Naive thymus-derived CD4-positive, alpha-beta T cell (primary cell): Measurements from ENCODE around the gene ACOXL. TPM values are rescaled to one million over a fixed set of nuclear protein-coding genes. Genes with fewer than 3 reads are reported as not detected.

Experiments used
- ATAC-seq: fragments of 150-1000 bp; cut with Tn5 transposase; 2 replicates; pipeline ENCODE4 v1.10.0; 2021; ENCODE audit warnings: mild to moderate bottlenecking, moderate library complexity
- CTCF ChIA-PET: fragments of 350-600 bp; sonication (Branson Sonifier 250); formaldehyde crosslinking; loops from one replicate; lab custom pipeline; 2021; ENCODE audit warnings: antibody characterized with exemption; lab: Charles Lee
- POLR2A ChIA-PET: fragments of 350-600 bp; sonication (Branson Sonifier 250); formaldehyde crosslinking; loops from one replicate; lab custom pipeline; 2021; ENCODE audit warnings: antibody characterized with exemption, inconsistent platforms; lab: Charles Lee
- DNase-seq, 9 donors: peaks; one replicate each; pipeline versions ENCODE4 v3.0.0 to v3.0.0-alpha.2; 2020 to 2022; ENCODE audit warnings: mixed read lengths in 1 of 9
- H3K27ac ChIP-seq: one replicate; pipeline ENCODE4 v1.7.0; 2013; ENCODE audit warnings: mild to moderate bottlenecking, low read depth, low read length, moderate library complexity
- H3K27me3 ChIP-seq, 2 donors: one replicate each; pipeline ENCODE4 v1.7.0; 2013; ENCODE audit warnings: low read length in 2 of 2, mild to moderate bottlenecking in 2 of 2, moderate library complexity in 2 of 2; ENCODE audit not compliant: control insufficient read depth in 2 of 2, insufficient read depth in 2 of 2
- H3K36me3 ChIP-seq, 3 experiments: 1 replicate in 2 of 3; 2 replicates in 1 of 3; pipeline ENCODE4 v1.7.0; 2013; ENCODE audit warnings: low read length in 3 of 3, mild to moderate bottlenecking in 3 of 3, moderate library complexity in 1 of 3; ENCODE audit not compliant: insufficient read depth in 3 of 3, control insufficient read depth in 2 of 3
- H3K4me1 ChIP-seq, 2 donors: one replicate each; pipeline ENCODE4 v1.7.0; 2013; ENCODE audit warnings: low read length in 2 of 2, mild to moderate bottlenecking in 2 of 2, moderate library complexity in 1 of 2; ENCODE audit not compliant: control insufficient read depth in 2 of 2, insufficient read depth in 2 of 2
- H3K4me3 ChIP-seq: 2 replicates; pipeline ENCODE4 v1.7.0; 2013; ENCODE audit warnings: mild to moderate bottlenecking, low read length
- H3K9me3 ChIP-seq, 3 experiments: 1 replicate in 2 of 3; 2 replicates in 1 of 3; pipeline ENCODE4 v1.7.0; 2013; ENCODE audit warnings: low read length in 3 of 3; ENCODE audit not compliant: control insufficient read depth in 2 of 3
- H3K27ac Mint-ChIP-seq, 9 donors: one replicate each; pipeline ENCODE4 v1.8.0; 2020 to 2022; ENCODE audit warnings: mixed read lengths in 9 of 9, mild to moderate bottlenecking in 8 of 9, moderate library complexity in 5 of 9, inconsistent platforms in 2 of 9
- H3K27me3 Mint-ChIP-seq, 5 donors: one replicate each; pipeline ENCODE4 v1.8.0; 2021 to 2022; ENCODE audit warnings: mixed read lengths in 5 of 5, mild to moderate bottlenecking in 1 of 5
- H3K36me3 Mint-ChIP-seq, 5 donors: one replicate each; pipeline ENCODE4 v1.8.0; 2020 to 2022; ENCODE audit warnings: mixed read lengths in 5 of 5, mild to moderate bottlenecking in 3 of 5, inconsistent platforms in 1 of 5
- H3K4me1 Mint-ChIP-seq, 7 donors: one replicate each; pipeline ENCODE4 v1.8.0; 2020 to 2022; ENCODE audit warnings: mixed read lengths in 7 of 7, mild to moderate bottlenecking in 3 of 7, inconsistent platforms in 1 of 7
- H3K4me3 Mint-ChIP-seq, 10 donors: one replicate each; pipeline ENCODE4 v1.8.0; 2020 to 2022; ENCODE audit warnings: mild to moderate bottlenecking in 10 of 10, mixed read lengths in 10 of 10, moderate library complexity in 6 of 10, inconsistent platforms in 2 of 10
- H3K9me3 Mint-ChIP-seq, 11 donors: one replicate each; pipeline ENCODE4 v1.8.0; 2020 to 2022; ENCODE audit warnings: mixed read lengths in 11 of 11, mild to moderate bottlenecking in 4 of 11, inconsistent platforms in 1 of 11, moderate library complexity in 1 of 11
- intact Hi-C, 2 donors: fragments of 100-400 bp; cut with micrococcal nuclease; formaldehyde crosslinking; loops; one replicate each; pipeline ENCODE4 v1.15.1; 2023
- polyA plus RNA-seq, 2 donors: library from polyadenylated mRNA; unstranded; fragments of 300-500 nt; fragmentation: Illumina TruSeq; gene quantifications; one replicate each; pipeline ENCODE4 v1.2.3, GENCODE V29; 2021
- total RNA-seq, 6 experiments: library from RNA in 5 of 6; stranded (reverse) in 5 of 6; gene quantifications; 1 replicate in 5 of 6; 2 replicates in 1 of 6; pipeline ENCODE4 v1.2.3 and lab custom pipeline; 2021 to 2026

The ACOXL gene
- total and polyA plus RNA-seq, 7 experiments from 2014 or later = 0.29 TPM; not detected in 6

GRCh38 chr2:110875384-110875725, 143.0 kb downstream of the ACOXL start:
- H3K9me3 Mint-ChIP-seq = peaks cover 0 to 11% (median 0%) of the 10 kb centered on the region in 11 donors
- Histone ChIP-seq H3K4me3 (no peak overlapping the region), H3K4me1 (peaks cover 0 to 8% of the 10 kb centered on the region in 2 donors), H3K27ac (no peak overlapping the region), H3K9me3 (no peaks in the 10 kb centered on the region), H3K36me3 (no peaks in the 10 kb centered on the region), H3K27me3 (no peaks in the 10 kb centered on the region)
- POLR2A ChIA-PET = interaction anchor here (0.7 kb wide), 1 partner anchor 16 kb away, joined by 3 read pairs; no protein-coding TSS in a partner anchor
- H3K27me3 Mint-ChIP-seq = peaks cover 0 to 17% (median 3%) of the 10 kb centered on the region in 5 donors
- no peak overlapping the region for H3K4me3 Mint-ChIP-seq
- no peak for ATAC-seq
- peaks cover 5 to 39% (median 16%) of the 10 kb centered on the region in 7 donors for H3K4me1 Mint-ChIP-seq
- no peak for DNase-seq
- H3K36me3 Mint-ChIP-seq = peaks cover 0 to 11% (median 0%) of the 10 kb centered on the region in 5 donors
- no peak overlapping the region for H3K27ac Mint-ChIP-seq
- intact Hi-C loops = no loop called here
- CTCF ChIA-PET = no interaction called here

GRCh38 chr2:110876167-110876999, 144.0 kb downstream of the ACOXL start:
- no peak for DNase-seq
- POLR2A ChIA-PET = interaction anchor here (0.6 kb wide), 1 partner anchor 18 kb away, joined by 3 read pairs; no protein-coding TSS in a partner anchor
- H3K4me1 Mint-ChIP-seq = peaks cover 3 to 30% (median 16%) of the 10 kb centered on the region in 7 donors
- Histone ChIP-seq H3K27ac (no peak overlapping the region), H3K4me3 (no peak overlapping the region), H3K27me3 (no peaks in the 10 kb centered on the region), H3K4me1 (peaks cover 0 to 8% of the 10 kb centered on the region in 2 donors), H3K36me3 (no peaks in the 10 kb centered on the region), H3K9me3 (no peaks in the 10 kb centered on the region)
- peak overlapping the region in 1 of 9 donors; percentile 49 for H3K27ac Mint-ChIP-seq
- no peak for ATAC-seq
- intact Hi-C loops = no loop called here
- peak overlapping the region in 5 of 10 donors; percentile 59 to 76 (median 65) for H3K4me3 Mint-ChIP-seq
- CTCF ChIA-PET = no interaction called here
- peaks cover 0 to 20% (median 3%) of the 10 kb centered on the region in 5 donors for H3K27me3 Mint-ChIP-seq
- H3K36me3 Mint-ChIP-seq = peaks cover 0 to 13% (median 0%) of the 10 kb centered on the region in 5 donors
- H3K9me3 Mint-ChIP-seq = peaks cover 0 to 14% (median 0%) of the 10 kb centered on the region in 11 donors

- DNase-seq = no peak
- ChIA-PET POLR2A (interaction anchor here (0.6 to 1.0 kb wide), 2 partner anchors 19 kb away, joined by 3 read pairs; no protein-coding TSS in a partner anchor), CTCF (no interaction called here)
- intact Hi-C loops = no loop called here
- H3K27ac Mint-ChIP-seq = peak overlapping the region in 3 of 9 donors; percentile 54 to 63 (median 62)
- H3K27me3 Mint-ChIP-seq = peaks cover 0 to 28% (median 3%) of the 10 kb centered on the region in 5 donors
- H3K4me1 Mint-ChIP-seq = peaks cover 3 to 31% (median 16%) of the 10 kb centered on the region in 7 donors
- H3K27me3 ChIP-seq = no peaks in the 10 kb centered on the region
- H3K9me3 ChIP-seq = peaks cover 0 to 3% (median 0%) of the 10 kb centered on the region in 3 experiments
- peaks cover 0 to 21% (median 0%) of the 10 kb centered on the region in 5 donors for H3K36me3 Mint-ChIP-seq
- no peak overlapping the region for H3K4me3 ChIP-seq
- H3K4me3 Mint-ChIP-seq = peak overlapping the region in 9 of 10 donors; percentile 16 to 76 (median 65)
- H3K27ac ChIP-seq = no peak overlapping the region
- ATAC-seq = peak; percentile 24
- H3K36me3 ChIP-seq = no peaks in the 10 kb centered on the region
- H3K4me1 ChIP-seq = peaks cover 3 to 8% of the 10 kb centered on the region in 2 donors
- peaks cover 0 to 22% (median 1%) of the 10 kb centered on the region in 11 donors for H3K9me3 Mint-ChIP-seq
Measured at GRCh38 chr2:110877031-110877827, 144.9 kb downstream of the ACOXL start.

- peaks cover 3 to 8% of the 10 kb centered on the region in 2 donors for H3K4me1 ChIP-seq
- ATAC-seq = no peak
- peak overlapping the region in 1 of 9 donors; percentile 53 for H3K27ac Mint-ChIP-seq
- peaks cover 3 to 26% (median 13%) of the 10 kb centered on the region in 7 donors for H3K4me1 Mint-ChIP-seq
- H3K36me3 ChIP-seq = no peaks in the 10 kb centered on the region
- H3K27me3 Mint-ChIP-seq = peaks cover 0 to 35% (median 3%) of the 10 kb centered on the region in 5 donors
- intact Hi-C loops = no loop called here
- DNase-seq = no peak
- H3K4me3 ChIP-seq = no peak overlapping the region
- POLR2A ChIA-PET = interaction anchor here (1.0 kb wide), 1 partner anchor 20 kb away, joined by 3 read pairs; no protein-coding TSS in a partner anchor
- peaks cover 0 to 3% (median 0%) of the 10 kb centered on the region in 3 experiments for H3K9me3 ChIP-seq
- H3K4me3 Mint-ChIP-seq = no peak overlapping the region
- H3K9me3 Mint-ChIP-seq = peaks cover 0 to 22% (median 1%) of the 10 kb centered on the region in 11 donors
- CTCF ChIA-PET = no interaction called here
- no peaks in the 10 kb centered on the region for H3K27me3 ChIP-seq
- H3K36me3 Mint-ChIP-seq = peaks cover 0 to 21% (median 0%) of the 10 kb centered on the region in 5 donors
- no peak overlapping the region for H3K27ac ChIP-seq
Measured at GRCh38 chr2:110878150-110878549, 145.8 kb downstream of the ACOXL start.

- H3K27me3 ChIP-seq = no peaks in the 10 kb centered on the region
- Mint-ChIP-seq H3K9me3 (peaks cover 0 to 22% (median 1%) of the 10 kb centered on the region in 11 donors), H3K27me3 (peaks cover 0 to 58% (median 3%) of the 10 kb centered on the region in 5 donors), H3K27ac (no peak overlapping the region), H3K4me3 (no peak overlapping the region), H3K4me1 (peaks cover 3 to 16% (median 7%) of the 10 kb centered on the region in 7 donors), H3K36me3 (peaks cover 0 to 21% (median 0%) of the 10 kb centered on the region in 5 donors)
- H3K4me3 ChIP-seq = no peak overlapping the region
- peaks cover 3 to 7% of the 10 kb centered on the region in 2 donors for H3K4me1 ChIP-seq
- H3K9me3 ChIP-seq = peaks cover 0 to 3% (median 0%) of the 10 kb centered on the region in 3 experiments
- POLR2A ChIA-PET = no interaction called here
- CTCF ChIA-PET = no interaction called here
- H3K27ac ChIP-seq = no peak overlapping the region
- DNase-seq (no peak), ATAC-seq (no peak)
- intact Hi-C loops = no loop called here
- H3K36me3 ChIP-seq = no peaks in the 10 kb centered on the region
Measured at GRCh38 chr2:110881908-110882307, 149.5 kb downstream of the ACOXL start.

- CTCF ChIA-PET = no interaction called here
- intact Hi-C loops = no loop called here
- H3K27ac Mint-ChIP-seq = no peak overlapping the region
Measured at GRCh38 chr2:110883406-110883805, 151.0 kb downstream of the ACOXL start.

More at GRCh38 chr2:110883406-110883805, 151.0 kb downstream of the ACOXL start:
- no peak overlapping the region for H3K4me3 ChIP-seq
- peaks cover 0 to 67% (median 2%) of the 10 kb centered on the region in 5 donors for H3K27me3 Mint-ChIP-seq
- H3K36me3 ChIP-seq = no peaks in the 10 kb centered on the region
- no peak overlapping the region for H3K4me3 Mint-ChIP-seq
- DNase-seq (no peak), ATAC-seq (no peak)
- peaks cover 0 to 3% (median 0%) of the 10 kb centered on the region in 3 experiments for H3K9me3 ChIP-seq
- POLR2A ChIA-PET = no interaction called here
- peaks cover 0 to 18% (median 0%) of the 10 kb centered on the region in 11 donors for H3K9me3 Mint-ChIP-seq
- H3K4me1 Mint-ChIP-seq = peaks cover 0 to 8% (median 0%) of the 10 kb centered on the region in 7 donors
- peaks cover 0 to 3% of the 10 kb centered on the region in 2 donors for H3K4me1 ChIP-seq
- H3K36me3 Mint-ChIP-seq = peaks cover 0 to 19% (median 0%) of the 10 kb centered on the region in 5 donors
- no peaks in the 10 kb centered on the region for H3K27me3 ChIP-seq
- no peak overlapping the region for H3K27ac ChIP-seq
